Right lobe of liver (tissue), 4 donors: ENCODE results near the gene OLFML2B.

Experiments
- CTCF ChIP-seq, 4 donors: fragments of 200-600 bp in 3 of 4; fragments of 450-650 bp in 1 of 4; IDR thresholded peaks; one replicate each; pipeline versions ENCODE4 v1.5.1 to v1.8.0; 2016 to 2022; ENCODE audit warnings: antibody characterized with exemption in 4 of 4, mild to moderate bottlenecking in 2 of 4
- POLR2A ChIP-seq: fragments of 450-650 bp; IDR thresholded peaks from one replicate; pipeline ENCODE4 v1.6.1; 2017; ENCODE audit warnings: antibody characterized with exemption, mild to moderate bottlenecking
- donor health status: DM: no; HTN: no; CAD: no.
- donor health status: DM: no; HTN: no; CAD: no.
- donor health status: DM: no; HTN: yes; CAD: no.

GRCh38 chr1:162009501-162010174 lies 14.0 kb downstream of the OLFML2B start:
- TF ChIP-seq CTCF (IDR thresholded peaks at IDR 0.05) (no peak), POLR2A (no peak)
